Effector memory CD4-positive, alpha-beta T cell (primary cell): ENCODE results near the gene BRD4.

ENCODE experiments used
- DNase-seq, 3 donors: peaks; one replicate each; pipeline ENCODE4 v3.0.0-alpha.2; 2020
- H3K27ac ChIP-seq: 2 replicates; pipeline ENCODE4 v1.7.0; 2013; ENCODE audit warnings: mild to moderate bottlenecking, low read length, moderate library complexity; ENCODE audit not compliant: insufficient read depth, poor library complexity, severe bottlenecking
- H3K27me3 ChIP-seq: replicated peaks from 2 replicates; pipeline ENCODE4 v1.7.0; 2013; ENCODE audit warnings: mild to moderate bottlenecking, low read length; ENCODE audit not compliant: insufficient read depth, control insufficient read depth, poor library complexity, severe bottlenecking
- H3K36me3 ChIP-seq: 2 replicates; pipeline ENCODE4 v1.7.0; 2013; ENCODE audit warnings: mild to moderate bottlenecking, low read length, moderate library complexity; ENCODE audit not compliant: control insufficient read depth, insufficient read depth
- H3K4me1 ChIP-seq: 2 replicates; pipeline ENCODE4 v1.7.0; 2013; ENCODE audit warnings: low read length, mild to moderate bottlenecking; ENCODE audit not compliant: control insufficient read depth, insufficient read depth, poor library complexity, severe bottlenecking
- H3K4me3 ChIP-seq: 2 replicates; pipeline ENCODE4 v1.7.0; 2013; ENCODE audit warnings: low read length, low read depth, mild to moderate bottlenecking; ENCODE audit not compliant: insufficient read depth, poor library complexity, severe bottlenecking
- H3K9me3 ChIP-seq: 2 replicates; pipeline ENCODE4 v1.7.0; 2013; ENCODE audit warnings: mild to moderate bottlenecking, low read length, moderate library complexity; ENCODE audit not compliant: control insufficient read depth

Gene BRD4

DNA sequence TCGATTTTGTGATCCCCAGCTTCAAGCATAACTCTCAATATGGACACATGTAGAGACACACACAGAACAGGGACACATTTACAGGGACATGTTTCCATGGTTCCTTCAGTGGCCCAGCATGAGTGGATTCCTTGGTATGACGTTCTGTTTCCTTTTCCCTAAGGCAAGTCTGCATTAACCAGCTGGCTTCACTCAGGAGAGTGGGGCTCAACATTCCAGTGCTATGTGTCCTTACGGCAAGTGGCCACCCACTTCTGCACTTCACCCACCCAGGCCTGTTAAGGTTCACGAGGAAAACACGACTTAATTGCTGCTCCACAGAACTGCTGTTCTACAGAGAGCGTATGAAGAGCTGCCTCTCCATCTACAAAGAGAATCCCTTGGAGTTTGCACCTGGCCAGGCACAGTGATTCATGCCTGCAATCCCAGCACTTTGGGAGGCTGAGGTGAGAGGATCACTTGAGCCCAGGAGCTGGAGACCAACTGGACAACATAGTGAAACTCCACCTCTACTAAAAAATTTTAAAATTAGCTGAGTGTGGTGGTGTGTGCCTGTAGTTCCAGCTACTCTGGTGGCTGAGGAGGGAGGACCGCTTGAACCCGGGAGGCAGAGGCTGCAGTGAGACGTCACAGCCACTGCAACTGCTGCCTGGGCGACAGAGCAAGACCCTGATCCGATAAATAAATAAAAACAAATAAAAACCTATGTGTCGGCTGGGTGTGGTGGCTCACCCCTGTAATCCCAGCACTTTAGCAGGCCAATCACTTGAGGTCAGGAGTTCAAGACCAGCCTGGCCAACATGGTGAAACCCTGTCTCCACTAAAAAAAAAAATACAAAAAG is 32.5 kb downstream of the BRD4 start:
- H3K27ac ChIP-seq = no peak overlapping the region
- no peaks in the 10 kb centered on the region for H3K9me3 ChIP-seq
- DNase-seq = no peak
- H3K27me3 ChIP-seq = no peaks in the 10 kb centered on the region
- peaks cover 52% of the 10 kb centered on the region for H3K4me1 ChIP-seq
- H3K36me3 ChIP-seq = no peaks in the 10 kb centered on the region
- no peak overlapping the region for H3K4me3 ChIP-seq

DNA sequence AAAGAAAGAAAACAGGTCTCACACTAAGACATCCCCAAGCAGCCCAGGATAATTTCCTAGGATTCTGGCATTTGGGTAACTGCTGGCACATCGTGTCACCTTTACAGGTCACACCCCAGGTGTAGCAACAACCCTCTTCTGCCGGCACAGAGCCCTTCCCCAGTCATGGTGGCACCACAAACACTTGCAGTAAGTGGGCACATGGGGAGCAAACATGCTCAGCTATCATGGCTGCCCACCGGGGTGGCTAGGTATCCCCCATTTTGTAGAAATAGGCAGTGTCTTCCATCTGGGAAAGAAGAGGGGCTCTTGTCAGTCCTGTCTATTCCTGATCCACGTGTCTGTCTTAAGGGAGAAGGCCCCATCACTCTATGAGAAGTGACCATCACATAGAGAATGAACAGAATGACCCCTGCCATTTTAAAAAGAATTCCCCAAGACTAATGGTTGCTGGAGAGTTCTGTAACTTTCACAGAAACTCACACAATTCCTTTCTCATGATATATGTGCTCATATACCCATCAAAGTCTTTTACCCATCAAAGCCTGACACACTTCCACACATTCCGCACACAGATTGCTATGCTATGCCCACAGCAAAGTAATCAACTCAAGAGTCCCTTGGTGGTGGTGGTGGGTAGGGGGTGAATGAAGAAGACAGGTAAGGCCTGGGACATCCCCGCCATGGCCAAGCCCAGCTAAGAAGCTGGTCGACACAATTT is 33.3 kb downstream of the BRD4 start:
- Histone ChIP-seq H3K27ac (no peak overlapping the region), H3K4me3 (no peak overlapping the region), H3K4me1 (peaks cover 52% of the 10 kb centered on the region), H3K36me3 (no peaks in the 10 kb centered on the region), H3K27me3 (no peaks in the 10 kb centered on the region), H3K9me3 (no peaks in the 10 kb centered on the region)
- no peak for DNase-seq

DNA sequence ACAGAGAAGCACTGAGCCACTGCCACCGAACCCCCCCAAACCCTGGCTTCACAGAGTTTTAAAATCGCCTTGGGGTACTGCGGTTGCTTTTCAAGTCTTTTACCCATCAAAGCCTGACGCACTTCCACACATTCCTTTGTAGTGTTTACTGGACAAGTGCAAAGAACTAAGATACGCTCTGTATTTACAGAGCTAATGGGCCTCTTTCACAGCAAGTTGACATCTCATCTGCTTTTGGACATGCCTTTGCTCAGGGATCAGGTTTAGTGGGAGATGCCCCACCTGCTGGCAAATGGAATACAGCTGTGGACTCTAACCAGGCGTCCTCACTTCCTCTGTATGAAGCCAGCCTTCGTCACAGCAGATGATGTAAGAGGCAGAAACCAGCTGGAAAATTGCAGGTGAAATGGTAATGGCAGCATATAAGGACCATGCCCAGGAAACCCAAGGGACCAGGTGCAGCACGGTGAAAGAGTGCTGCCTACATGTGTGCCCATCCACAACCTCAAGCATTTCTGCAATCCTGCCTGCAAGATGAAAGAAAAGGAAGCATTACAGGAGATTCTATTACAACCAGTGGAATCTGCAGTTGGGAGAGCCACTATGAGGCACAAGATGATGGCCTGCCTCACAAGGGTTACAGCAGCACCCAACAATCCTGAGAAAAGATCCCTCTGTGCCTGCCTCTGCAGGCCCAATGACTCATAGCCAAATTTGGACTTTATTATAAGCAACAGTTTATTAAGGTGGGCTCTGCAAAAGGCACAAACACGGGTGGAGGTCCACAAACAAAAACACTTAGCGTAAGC is 34.7 kb downstream of the BRD4 start:
- Histone ChIP-seq H3K4me3 (peak overlapping the region; percentile 20), H3K4me1 (peaks cover 65% of the 10 kb centered on the region)
- no peak for DNase-seq

DNA sequence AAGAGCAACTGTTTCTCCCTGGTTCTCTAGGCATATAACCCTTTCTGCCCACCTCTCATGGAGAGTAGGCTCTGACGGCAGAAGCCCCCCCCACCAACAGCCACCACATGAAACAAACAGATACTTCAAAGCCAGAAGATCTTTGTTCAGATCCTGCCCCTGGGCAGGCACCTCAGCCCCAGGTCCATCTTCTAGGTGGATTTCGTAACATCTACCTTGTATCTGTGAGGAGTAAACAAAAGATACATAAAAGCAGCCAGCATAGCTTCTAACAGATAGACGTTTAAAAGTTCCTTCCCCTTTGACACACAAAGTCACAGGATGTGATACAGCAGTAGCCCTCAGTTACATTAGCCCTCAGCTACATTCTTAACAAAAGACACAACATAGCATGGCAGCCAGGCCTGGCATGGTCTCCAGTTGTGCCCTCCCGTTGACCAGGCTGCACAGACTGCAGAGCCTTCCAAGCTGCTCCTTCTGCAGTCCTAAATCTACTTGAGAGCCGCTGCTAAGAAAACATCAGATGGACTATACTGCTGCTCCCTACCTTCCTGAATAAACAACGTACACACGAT is 35.4 kb downstream of the BRD4 start:
- Histone ChIP-seq H3K27ac (no peak overlapping the region), H3K27me3 (no peaks in the 10 kb centered on the region), H3K9me3 (no peaks in the 10 kb centered on the region), H3K4me3 (no peak overlapping the region), H3K4me1 (peaks cover 65% of the 10 kb centered on the region), H3K36me3 (no peaks in the 10 kb centered on the region)
- DNase-seq = no peak

More for the DNA sequence above, 34.7 kb downstream of the BRD4 start:
- Histone ChIP-seq H3K9me3 (no peaks in the 10 kb centered on the region), H3K27me3 (no peaks in the 10 kb centered on the region), H3K27ac (no peak overlapping the region), H3K36me3 (no peaks in the 10 kb centered on the region)

DNA sequence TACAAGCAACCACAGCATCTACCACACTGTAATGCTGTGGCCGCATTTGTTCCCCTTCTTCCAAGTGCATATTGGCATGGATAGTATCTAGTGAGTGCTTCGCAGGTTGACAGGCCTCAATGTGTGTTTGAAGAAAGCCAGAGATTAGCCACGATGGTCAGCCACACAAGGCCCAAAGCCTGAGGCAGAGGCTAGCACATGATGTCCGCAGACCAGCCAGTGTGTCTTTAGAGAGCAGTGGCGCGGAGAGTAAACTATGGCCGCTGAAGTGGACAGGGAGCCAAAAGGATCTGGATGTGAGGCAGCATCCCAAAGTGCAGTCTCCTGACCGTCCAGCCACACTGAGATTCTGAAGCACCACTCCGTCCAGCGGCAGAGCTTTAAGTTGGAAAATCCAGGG is 36.0 kb downstream of the BRD4 start:
- Histone ChIP-seq H3K4me1 (peaks cover 69% of the 10 kb centered on the region), H3K9me3 (no peaks in the 10 kb centered on the region), H3K27ac (no peak overlapping the region), H3K36me3 (no peaks in the 10 kb centered on the region), H3K27me3 (no peaks in the 10 kb centered on the region), H3K4me3 (no peak overlapping the region)
- no peak for DNase-seq

DNA sequence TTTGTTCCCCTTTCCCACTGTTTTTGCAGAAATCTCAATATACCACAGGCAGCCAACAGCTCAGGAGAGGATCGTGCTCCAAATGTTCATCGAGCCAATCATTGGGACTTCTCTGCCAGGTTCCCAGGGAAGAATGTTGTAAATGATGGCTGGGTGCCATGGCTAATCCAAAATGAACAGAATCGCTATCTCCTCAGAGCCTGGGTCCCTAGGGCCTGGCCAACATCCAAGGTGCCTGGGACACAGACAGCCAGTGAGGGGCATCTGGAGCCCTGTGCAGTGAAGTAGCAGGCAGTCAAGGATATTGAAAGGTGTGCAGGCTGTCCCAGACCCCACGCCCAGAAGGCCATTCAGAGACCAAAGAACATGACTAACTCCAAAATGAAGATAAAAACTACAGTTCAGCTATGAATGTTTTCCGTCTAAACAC is 37.8 kb downstream of the BRD4 start:
- no peaks in the 10 kb centered on the region for H3K9me3 ChIP-seq
- H3K36me3 ChIP-seq = no peaks in the 10 kb centered on the region
- peaks cover 84% of the 10 kb centered on the region for H3K4me1 ChIP-seq
- H3K4me3 ChIP-seq = no peak overlapping the region
- no peak for DNase-seq
- no peaks in the 10 kb centered on the region for H3K27me3 ChIP-seq
- H3K27ac ChIP-seq = no peak overlapping the region

DNA sequence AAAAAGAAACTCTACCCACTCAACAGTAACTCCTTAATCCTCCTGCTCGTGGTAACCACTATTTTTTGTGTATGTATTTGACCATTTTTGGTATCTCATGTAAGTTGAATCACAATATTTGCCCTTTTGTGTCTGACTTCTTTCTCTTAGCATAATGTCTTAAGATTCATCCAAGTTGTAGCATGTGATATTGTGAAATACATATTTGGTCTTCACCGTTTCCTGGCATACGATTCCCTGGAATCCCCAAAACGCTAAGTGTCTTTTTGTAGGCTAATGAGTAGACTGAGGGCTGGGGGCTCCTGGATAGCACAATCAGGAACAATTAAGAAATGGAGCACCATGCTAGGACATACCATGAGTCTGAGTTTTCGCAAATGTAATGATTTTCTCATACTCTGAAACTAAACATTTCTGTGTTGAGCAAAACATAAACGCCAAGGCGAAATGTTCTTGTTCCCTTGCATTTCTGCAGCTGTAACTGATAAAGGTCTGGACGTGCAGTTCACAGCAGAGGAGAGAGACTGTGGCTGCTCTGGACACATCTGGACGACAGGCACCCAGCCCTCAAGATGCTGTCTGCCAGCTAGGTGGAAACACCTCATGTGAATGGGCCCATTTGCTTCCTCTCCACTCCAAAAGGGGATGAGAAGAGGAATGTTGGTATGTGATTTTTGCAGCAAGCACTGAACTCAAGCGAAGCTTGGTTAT is 38.4 kb downstream of the BRD4 start:
- no peaks in the 10 kb centered on the region for H3K27me3 ChIP-seq
- H3K4me3 ChIP-seq = no peak overlapping the region
- no peaks in the 10 kb centered on the region for H3K9me3 ChIP-seq
- no peaks in the 10 kb centered on the region for H3K36me3 ChIP-seq
- H3K4me1 ChIP-seq = peaks cover 84% of the 10 kb centered on the region
- no peak for DNase-seq
- H3K27ac ChIP-seq = no peak overlapping the region

DNA sequence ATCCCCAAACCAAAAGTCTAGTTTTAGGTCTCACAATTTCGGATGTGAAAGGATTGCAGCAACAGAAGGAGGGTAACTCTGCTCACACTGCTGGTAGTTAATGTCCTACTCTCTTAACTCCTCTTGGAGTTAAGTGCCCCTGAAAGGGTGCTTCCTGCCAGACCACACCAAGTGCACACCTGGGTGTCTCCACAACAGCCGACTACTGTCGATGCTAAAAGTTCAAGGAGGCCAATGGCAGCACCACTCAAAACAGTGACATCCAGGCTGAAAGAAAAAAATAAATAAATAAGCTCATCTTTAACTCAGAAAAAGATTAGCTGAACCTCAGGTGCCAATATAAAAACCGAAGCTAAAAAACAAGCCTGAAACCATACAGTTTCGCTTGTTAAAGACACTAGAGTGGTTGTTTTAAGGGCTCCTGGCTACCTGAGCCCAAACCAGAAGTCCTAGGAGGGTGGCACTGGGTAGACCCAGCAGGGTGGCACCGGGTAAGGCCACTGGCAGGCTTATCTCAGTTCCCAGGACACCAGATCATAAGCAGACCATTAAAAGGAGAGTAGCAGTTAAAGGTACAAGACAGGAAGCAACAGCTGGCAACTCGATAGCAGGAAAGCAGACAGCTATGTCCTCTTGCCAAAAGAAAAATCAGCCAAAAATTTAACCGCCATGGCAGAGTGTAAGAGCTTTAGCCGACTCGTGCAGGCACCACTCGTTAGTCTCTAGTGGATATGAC is 39.3 kb downstream of the BRD4 start:
- H3K4me3 ChIP-seq = peak overlapping the region; percentile 19
- no peaks in the 10 kb centered on the region for H3K27me3 ChIP-seq
- no peaks in the 10 kb centered on the region for H3K36me3 ChIP-seq
- H3K9me3 ChIP-seq = no peaks in the 10 kb centered on the region
- DNase-seq = no peak
- peaks cover 84% of the 10 kb centered on the region for H3K4me1 ChIP-seq
- H3K27ac ChIP-seq = no peak overlapping the region

DNA sequence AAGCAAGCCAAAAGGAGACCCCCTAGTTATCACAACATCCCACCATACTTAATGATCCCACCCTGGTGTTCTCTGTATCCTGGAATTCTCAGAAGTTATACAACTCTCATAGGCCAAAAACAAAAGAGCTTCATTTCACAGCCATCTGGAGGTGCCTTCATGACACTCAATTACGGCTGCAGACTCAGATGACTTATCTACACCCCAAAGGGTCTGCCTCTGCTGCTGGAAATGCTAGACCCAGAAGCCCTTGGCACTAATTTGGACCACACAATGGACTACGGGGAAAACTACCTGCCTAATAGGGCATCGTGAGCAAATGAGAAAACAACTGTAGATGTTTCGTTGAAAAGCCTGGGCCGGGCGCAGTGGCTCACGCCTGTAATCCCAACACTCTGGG is 40.2 kb downstream of the BRD4 start:
- no peak for DNase-seq
- H3K27me3 ChIP-seq = no peaks in the 10 kb centered on the region
- no peak overlapping the region for H3K4me3 ChIP-seq
- no peaks in the 10 kb centered on the region for H3K9me3 ChIP-seq
- H3K4me1 ChIP-seq = peaks cover 80% of the 10 kb centered on the region
- H3K27ac ChIP-seq = no peak overlapping the region
- no peaks in the 10 kb centered on the region for H3K36me3 ChIP-seq
